Ramos (cell line): ENCODE measurements around the gene CWC27.

ENCODE experiments used
- in situ Hi-C: fragments of 300-500 bp; cut with MboI; formaldehyde crosslinking; loops from one replicate; pipeline ENCODE4 v1.14.3; 2022; ENCODE audit warnings: low sequenced_read_pairs; ENCODE audit not compliant: unreplicated experiment

The CWC27 gene

DNA sequence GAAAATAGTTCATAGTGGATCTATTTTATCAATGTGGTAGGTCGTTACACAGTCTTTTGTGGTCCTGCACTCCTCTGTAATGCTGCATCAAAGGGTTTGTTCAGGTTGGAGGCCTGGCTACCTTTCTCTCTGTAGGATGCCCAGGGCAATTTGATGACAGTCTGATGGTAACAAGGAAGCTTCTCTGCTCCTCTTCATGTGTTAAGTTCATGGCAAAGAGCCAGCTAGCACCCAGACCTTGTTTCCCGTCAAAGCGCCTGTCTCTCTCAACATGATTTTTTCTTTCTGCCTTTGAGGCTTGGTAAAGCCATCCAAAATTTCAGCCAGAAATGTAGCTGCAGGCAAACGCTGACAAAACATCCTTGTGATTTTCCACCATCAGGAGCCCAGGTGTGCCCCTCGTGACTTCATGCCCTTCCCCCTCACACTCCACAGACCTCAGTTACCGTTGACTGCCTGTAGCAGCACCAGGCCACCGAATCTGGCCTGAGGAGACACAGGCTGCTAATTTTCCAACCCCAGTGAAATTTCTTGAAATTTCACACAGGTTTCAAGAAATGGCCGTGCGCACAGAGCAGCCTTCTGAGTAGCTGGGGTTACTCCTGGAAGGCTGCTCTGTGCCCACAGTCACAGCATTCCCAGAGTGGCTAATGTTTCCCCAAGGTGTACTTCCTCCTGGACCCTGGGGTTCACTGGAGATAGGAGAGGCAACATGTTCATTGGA, 292.7 kb downstream of the CWC27 start:
- in situ Hi-C loops = no loop called here

DNA sequence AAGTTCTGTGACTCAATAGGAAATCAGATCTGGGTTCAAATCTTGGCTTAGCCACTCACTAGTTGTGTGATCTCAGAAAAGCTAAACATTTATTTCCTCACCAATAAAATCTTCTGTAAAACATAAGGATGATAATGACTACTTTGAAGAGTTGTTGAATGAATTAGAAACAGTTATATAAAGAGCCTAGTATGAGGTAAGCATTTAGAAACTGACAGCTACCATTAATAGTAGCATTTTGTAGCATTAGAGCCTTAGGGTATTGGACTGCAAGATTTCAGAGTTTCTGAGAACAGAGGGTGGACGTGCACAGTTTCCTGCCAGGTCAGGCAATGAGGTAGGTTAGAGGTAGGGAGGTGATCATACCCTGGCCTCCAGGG, 293.2 kb downstream of the CWC27 start:
- in situ Hi-C loops = no loop called here

DNA sequence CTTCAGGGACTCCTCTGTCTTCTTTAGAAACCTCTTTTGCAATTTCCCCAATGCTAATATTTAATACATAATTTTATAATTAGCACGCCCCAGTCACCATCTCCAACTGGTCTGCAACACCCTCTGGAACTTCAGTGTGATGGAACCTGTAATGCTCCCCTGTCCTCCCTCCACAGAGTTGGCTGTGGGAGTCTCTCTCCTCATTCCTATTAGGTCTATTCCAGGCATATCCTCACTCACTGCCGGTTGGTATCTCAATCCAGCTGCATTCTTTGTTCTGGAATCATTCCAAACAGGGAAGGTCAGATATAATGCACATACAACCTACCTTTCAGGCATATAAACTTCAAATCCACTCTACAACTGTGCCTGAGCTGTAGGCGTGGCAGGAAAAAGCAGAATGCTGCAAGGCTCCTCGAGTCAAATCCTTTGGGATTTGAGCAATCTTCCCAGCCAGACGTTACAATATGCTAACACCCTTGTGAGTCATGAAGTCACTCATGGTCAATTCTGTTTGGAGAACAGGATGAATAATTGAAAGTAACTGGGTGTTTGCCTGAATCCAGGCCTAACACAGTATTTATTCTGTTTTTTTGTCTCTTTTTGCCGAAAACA, 293.8 kb downstream of the CWC27 start:
- in situ Hi-C loops = no loop called here

DNA sequence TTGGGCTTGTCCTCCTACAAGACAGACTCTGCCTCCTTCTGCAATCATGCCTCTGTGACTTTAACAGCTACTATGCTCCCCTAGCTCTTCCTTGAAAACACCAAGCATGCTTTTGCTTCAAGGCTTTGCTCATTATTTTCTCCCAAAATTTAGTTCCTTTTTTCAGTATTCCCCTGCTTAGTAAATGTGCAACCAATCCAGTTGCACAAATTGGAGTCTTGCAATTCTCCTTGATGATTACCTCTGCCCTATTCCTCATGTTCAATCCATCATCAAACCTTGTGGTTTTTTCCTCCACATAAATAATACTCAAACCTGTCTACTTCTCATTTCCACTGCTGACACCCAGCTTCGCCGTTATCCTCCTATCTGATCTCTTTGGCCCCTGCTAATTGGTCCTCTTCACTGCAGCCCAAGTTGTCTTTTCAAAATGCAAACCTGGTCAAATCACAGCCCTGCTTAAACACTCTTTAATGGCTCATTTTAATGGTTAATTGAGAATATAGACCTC, 296.3 kb downstream of the CWC27 start:
- in situ Hi-C loops = no loop called here

DNA sequence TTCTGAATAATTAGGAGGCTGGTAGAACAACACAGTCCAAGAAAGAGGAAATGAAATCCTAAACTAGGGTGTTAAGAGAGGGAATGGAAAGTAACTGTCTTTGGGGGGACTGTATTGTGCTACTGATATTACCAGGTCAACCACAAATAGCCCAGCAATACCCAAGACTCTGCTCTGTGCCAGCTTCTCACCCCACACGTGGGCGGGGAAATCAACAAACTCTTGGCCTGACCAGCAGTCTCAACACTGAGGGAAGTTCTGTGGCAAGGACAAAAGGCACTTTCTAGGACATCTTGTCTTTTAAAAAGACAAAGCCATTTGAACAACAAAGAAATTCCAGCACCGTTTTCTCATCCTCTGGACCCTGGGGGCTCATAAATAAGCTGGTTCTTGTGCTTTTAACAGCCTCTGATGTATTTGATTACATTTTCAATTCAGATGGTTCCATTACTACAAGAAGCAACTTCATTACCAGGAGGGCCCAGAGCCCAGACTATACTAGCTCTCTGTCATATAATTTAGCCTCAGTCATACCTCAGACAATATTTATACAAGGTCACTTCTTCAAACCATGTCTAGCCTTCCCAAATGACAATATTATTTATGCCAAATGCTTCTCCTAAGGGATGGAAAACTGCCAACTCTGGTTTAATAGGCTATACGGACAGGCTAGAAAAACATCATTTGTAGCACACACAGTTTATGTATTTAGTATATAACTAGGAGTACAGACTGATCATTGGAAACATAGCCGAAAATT, 297.8 kb downstream of the CWC27 start:
- in situ Hi-C loops = no loop called here

DNA sequence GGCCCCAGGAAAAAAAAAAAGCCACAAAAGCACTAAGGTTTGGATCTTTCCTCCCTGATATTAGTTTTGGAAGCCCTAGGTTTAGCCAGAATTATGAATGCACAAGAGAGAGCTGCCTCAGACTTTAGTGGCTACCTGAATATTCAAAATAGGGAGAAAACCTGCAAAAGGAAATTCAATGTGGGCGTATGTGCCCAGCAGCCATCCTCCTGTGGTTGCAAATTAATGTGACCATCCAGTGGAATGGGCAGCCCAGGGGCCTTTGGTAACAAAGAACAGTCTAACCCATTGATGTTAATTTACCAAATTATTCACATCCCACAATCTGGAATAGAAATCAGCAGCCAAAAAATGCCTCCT, 298.4 kb downstream of the CWC27 start:
- in situ Hi-C loops = no loop called here
